H1 (cell line): ENCODE measurements around the gene CCDC51. TPM values are rescaled to one million over a fixed set of nuclear protein-coding genes. Genes with fewer than 3 reads are reported as not detected.

ENCODE experiments used
- CTCF ChIA-PET: fragments of 300-600 bp; sonication (Branson Sonifier 250); formaldehyde crosslinking; loops from one replicate; lab custom pipeline; 2021; ENCODE audit not compliant: partially characterized antibody; lab: Charles Lee
- POLR2A ChIA-PET: fragments of 300-600 bp; sonication (Branson Sonifier 250); formaldehyde crosslinking; loops from one replicate; lab custom pipeline; 2021; ENCODE audit warnings: inconsistent platforms; ENCODE audit not compliant: partially characterized antibody; lab: Charles Lee
- DNase-seq, 2 experiments: peaks; one replicate each; pipeline versions ENCODE4 v3.0.0 to v3.0.0-alpha.2; 2010 to 2022; ENCODE audit warnings: low spot score in 2 of 2, low read depth in 1 of 2, mixed read lengths in 1 of 2
- FAIRE-seq: peaks from 2 replicates; lab custom pipeline; 2011; peaks lifted over from hg19 to GRCh38; lab: Jason Lieb, UNC
- H2AFZ ChIP-seq: 2 replicates; pipeline ENCODE4 v1.8.1; 2012; ENCODE audit warnings: low read length, inconsistent platforms
- H2AK5ac ChIP-seq: 2 replicates; pipeline ENCODE4 v1.6.1; 2013; ENCODE audit warnings: low read depth, low read length
- H2BK120ac ChIP-seq: replicated peaks from 2 replicates; pipeline ENCODE3; 2013; ENCODE audit warnings: low read depth, low read length, inconsistent platforms
- H2BK12ac ChIP-seq: 2 replicates; pipeline ENCODE4 v1.6.1; 2013; ENCODE audit warnings: low read depth, low read length
- H2BK15ac ChIP-seq: 2 replicates; pipeline ENCODE4 v1.6.1; 2013; ENCODE audit warnings: low read length
- H2BK20ac ChIP-seq: 2 replicates; pipeline ENCODE4 v1.6.1; 2013; ENCODE audit warnings: low read length
- H2BK5ac ChIP-seq: 2 replicates; pipeline ENCODE4 v1.6.1; 2013; ENCODE audit warnings: low read depth, low read length
- H3K14ac ChIP-seq: 2 replicates; pipeline ENCODE4 v1.6.1; 2013; ENCODE audit warnings: inconsistent platforms; ENCODE audit not compliant: insufficient read length
- H3K18ac ChIP-seq: 2 replicates; pipeline ENCODE4 v1.6.1; 2013; ENCODE audit warnings: low read length; ENCODE audit errors: extremely low read depth
- H3K23ac ChIP-seq: 2 replicates; pipeline ENCODE4 v1.6.1; 2013; ENCODE audit warnings: inconsistent platforms; ENCODE audit not compliant: insufficient read length
- H3K23me2 ChIP-seq: 2 replicates; pipeline ENCODE4 v1.6.1; 2013; ENCODE audit warnings: low read depth, low read length
- H3K27ac ChIP-seq: 2 replicates; pipeline ENCODE4 v1.6.1; 2011; ENCODE audit warnings: low read depth, low read length, inconsistent platforms
- H3K27me3 ChIP-seq, 4 experiments: replicated peaks in 1 of 4; 1 replicate in 1 of 4; 2 replicates in 3 of 4; pipeline versions ENCODE4 v1.6.1 to v1.8.1; 2011 to 2013; ENCODE audit warnings: low read length in 3 of 4, mild to moderate bottlenecking in 3 of 4, inconsistent platforms in 2 of 4, mixed read lengths in 2 of 4, moderate library complexity in 1 of 4; ENCODE audit not compliant: control insufficient read depth in 3 of 4, insufficient read depth in 3 of 4; ENCODE audit errors: extremely low read depth in 1 of 4
- H3K36me3 ChIP-seq, 4 experiments: 2 replicates each; pipeline versions ENCODE4 v1.6.1 to v1.8.1; 2011 to 2013; ENCODE audit warnings: mild to moderate bottlenecking in 4 of 4, low read length in 3 of 4, moderate library complexity in 2 of 4, control low read depth in 1 of 4, inconsistent platforms in 1 of 4; ENCODE audit not compliant: insufficient read depth in 4 of 4, control insufficient read depth in 2 of 4
- H3K4ac ChIP-seq: replicated peaks from 2 replicates; pipeline ENCODE3; 2013; ENCODE audit warnings: low read length, low read depth, mixed read lengths, inconsistent platforms; ENCODE audit not compliant: insufficient read length
- H3K4me1 ChIP-seq, 4 experiments: replicated peaks in 1 of 4; 1 replicate in 1 of 4; 2 replicates in 3 of 4; pipeline versions ENCODE4 v1.6.1 to v1.8.1; 2011 to 2013; ENCODE audit warnings: low read length in 3 of 4, inconsistent platforms in 2 of 4, mixed read lengths in 1 of 4; ENCODE audit not compliant: insufficient read depth in 4 of 4, control insufficient read depth in 3 of 4
- H3K4me2 ChIP-seq, 2 experiments: 2 replicates each; pipeline versions ENCODE4 v1.6.1 to v1.8.1; 2011 to 2013; ENCODE audit warnings: low read depth in 2 of 2, low read length in 2 of 2, control low read depth in 1 of 2, inconsistent platforms in 1 of 2, mild to moderate bottlenecking in 1 of 2; ENCODE audit not compliant: insufficient read depth in 1 of 2
- H3K4me3 ChIP-seq, 4 experiments: fragments of 200-600, 300-600 bp in 1 of 4; sonication (generic), shearing (Covaris generic), sonication (Bioruptor Twin) in 1 of 4; 2 replicates each; pipeline versions ENCODE4 v1.5.1 to v1.8.1; 2011 to 2016; ENCODE audit warnings: low read length in 4 of 4, low read depth in 3 of 4, control low read depth in 2 of 4, inconsistent platforms in 2 of 4, mild to moderate bottlenecking in 2 of 4, mixed read lengths in 1 of 4, moderate library complexity in 1 of 4; ENCODE audit not compliant: insufficient read depth in 2 of 4; ENCODE audit errors: extremely low read depth in 1 of 4
- H3K56ac ChIP-seq: replicated peaks from 2 replicates; pipeline ENCODE3; 2013; ENCODE audit warnings: low read depth, mild to moderate bottlenecking, mixed read lengths, low read length, inconsistent platforms; ENCODE audit not compliant: insufficient read length
- H3K79me1 ChIP-seq: 2 replicates; pipeline ENCODE4 v1.6.1; 2013; ENCODE audit warnings: low read depth, low read length, control low read depth
- H3K79me2 ChIP-seq, 2 experiments: 2 replicates each; pipeline versions ENCODE4 v1.6.1 to v1.8.1; 2012 to 2013; ENCODE audit warnings: low read length in 2 of 2, mild to moderate bottlenecking in 2 of 2, inconsistent platforms in 1 of 2; ENCODE audit not compliant: insufficient read depth in 2 of 2, control insufficient read depth in 1 of 2
- H3K9ac ChIP-seq, 4 experiments: replicated peaks in 1 of 4; 1 replicate in 1 of 4; 2 replicates in 3 of 4; pipeline versions ENCODE4 v1.6.1 to v1.8.1; 2011 to 2013; ENCODE audit warnings: low read depth in 3 of 4, low read length in 3 of 4, control low read depth in 2 of 4, mild to moderate bottlenecking in 2 of 4, moderate library complexity in 2 of 4, inconsistent platforms in 1 of 4; ENCODE audit errors: extremely low read depth in 1 of 4
- H3K9me3 ChIP-seq, 2 experiments: 2 replicates each; pipeline versions ENCODE4 v1.6.1 to v1.8.1; 2012 to 2013; ENCODE audit warnings: mild to moderate bottlenecking in 2 of 2, moderate library complexity in 2 of 2, control low read depth in 1 of 2, inconsistent platforms in 1 of 2, low read depth in 1 of 2, low read length in 1 of 2, mixed read lengths in 1 of 2; ENCODE audit not compliant: insufficient read depth in 2 of 2
- H4K20me1 ChIP-seq, 2 experiments: replicated peaks in 1 of 2; 2 replicates each; pipeline versions ENCODE3 to v1.8.1; 2011 to 2013; ENCODE audit warnings: inconsistent platforms in 2 of 2, low read length in 2 of 2, mild to moderate bottlenecking in 1 of 2; ENCODE audit not compliant: insufficient read depth in 2 of 2, control insufficient read depth in 1 of 2
- H4K5ac ChIP-seq: 2 replicates; pipeline ENCODE4 v1.6.1; 2013; ENCODE audit warnings: low read length, low read depth, mixed read lengths, inconsistent platforms; ENCODE audit not compliant: insufficient read length
- H4K8ac ChIP-seq: 2 replicates; pipeline ENCODE4 v1.8.0; 2013; ENCODE audit warnings: mild to moderate bottlenecking, moderate library complexity, low read length, inconsistent platforms; ENCODE audit not compliant: insufficient read depth; ENCODE audit errors: extremely low read depth
- H4K91ac ChIP-seq: replicated peaks from 2 replicates; pipeline ENCODE3; 2013; ENCODE audit warnings: low read length, mixed read lengths, inconsistent platforms; ENCODE audit not compliant: insufficient read length
- CEBPB ChIP-seq: IDR thresholded peaks from 2 replicates; pipeline ENCODE4 v1.6.1; 2012; ENCODE audit warnings: low read depth, low read length
- HDAC2 ChIP-seq, 2 experiments: fragments of 300-600 bp in 1 of 2; sonication (generic) in 1 of 2; IDR thresholded peaks; 2 replicates each; pipeline ENCODE4 v1.6.1; 2011 to 2012; ENCODE audit warnings: low read depth in 2 of 2, low read length in 2 of 2, mild to moderate bottlenecking in 2 of 2, moderate library complexity in 2 of 2, borderline replicate concordance in 1 of 2, inconsistent platforms in 1 of 2
- JUND ChIP-seq: IDR thresholded peaks from 2 replicates; pipeline ENCODE4 v1.6.1; 2011; ENCODE audit warnings: mild to moderate bottlenecking, improper control_type of control experiment, low read length
- KDM1A ChIP-seq: fragments of 200-600, 300-600 bp; sonication (generic); IDR thresholded peaks from 2 replicates; pipeline ENCODE4 v1.7.1; 2016; ENCODE audit warnings: mild to moderate bottlenecking, low read length, borderline replicate concordance
- SP1 ChIP-seq: IDR thresholded peaks from 2 replicates; pipeline ENCODE4 v1.6.1; 2011; ENCODE audit warnings: low read depth, low read length
- SRF ChIP-seq: IDR thresholded peaks from 2 replicates; pipeline ENCODE4 v1.6.1; 2011; ENCODE audit warnings: mild to moderate bottlenecking, low read depth, low read length, moderate library complexity
- TCF12 ChIP-seq: IDR thresholded peaks from 2 replicates; pipeline ENCODE4 v1.6.1; 2011; ENCODE audit warnings: low read depth, mild to moderate bottlenecking, low read length
- WGBS, 2 experiments: shearing (Covaris generic) in 1 of 2; methylation state at CpG; one replicate each; pipeline versions ENCODE4 v1.1.6 to v1.1.7; 2013 to 2015; ENCODE audit warnings: low lambda C conversion rate in 2 of 2, mixed read lengths in 2 of 2, inconsistent platforms in 1 of 2, low coverage in 1 of 2, missing lambda C conversion rate in 1 of 2; ENCODE audit not compliant: insufficient replicate concordance in 2 of 2, insufficient coverage in 1 of 2, insufficient read length in 1 of 2; ENCODE audit errors: extremely low coverage in 1 of 2, missing lambda C conversion rate in 1 of 2; 5-methylcytosine and 5-hydroxymethylcytosine counted together
- polyA plus RNA-seq, 7 experiments: library from polyadenylated mRNA; depleted of rRNA in 3 of 7; stranded (reverse) in 5 of 7; unstranded in 2 of 7; fragments of >200 nt in 5 of 7; fragments of 200-250 nt in 2 of 7; gene quantifications; 1 replicate in 5 of 7; 2 replicates in 1 of 7; 4 replicates in 1 of 7; pipeline versions ENCODE4 v1.2.1 to v1.2.3, GENCODE V29; 2011 to 2013; ENCODE audit warnings: missing spikeins in 2 of 7, mixed read lengths in 2 of 7
- total RNA-seq: library from RNA; stranded (reverse); fragmentation: NEBNext Ultra II Directional; extraction: Animal tissue kit (Norgen Biotek cat#: 25700); gene quantifications from 2 replicates; pipeline ENCODE4 v1.2.1, GENCODE V29; 2021

Gene CCDC51
- total and polyA plus RNA-seq, 2 of the 8 experiments (the other 6 are each of a cell fraction or from before 2014, with no cell fraction given): 21.3 to 21.4 TPM

DNA sequence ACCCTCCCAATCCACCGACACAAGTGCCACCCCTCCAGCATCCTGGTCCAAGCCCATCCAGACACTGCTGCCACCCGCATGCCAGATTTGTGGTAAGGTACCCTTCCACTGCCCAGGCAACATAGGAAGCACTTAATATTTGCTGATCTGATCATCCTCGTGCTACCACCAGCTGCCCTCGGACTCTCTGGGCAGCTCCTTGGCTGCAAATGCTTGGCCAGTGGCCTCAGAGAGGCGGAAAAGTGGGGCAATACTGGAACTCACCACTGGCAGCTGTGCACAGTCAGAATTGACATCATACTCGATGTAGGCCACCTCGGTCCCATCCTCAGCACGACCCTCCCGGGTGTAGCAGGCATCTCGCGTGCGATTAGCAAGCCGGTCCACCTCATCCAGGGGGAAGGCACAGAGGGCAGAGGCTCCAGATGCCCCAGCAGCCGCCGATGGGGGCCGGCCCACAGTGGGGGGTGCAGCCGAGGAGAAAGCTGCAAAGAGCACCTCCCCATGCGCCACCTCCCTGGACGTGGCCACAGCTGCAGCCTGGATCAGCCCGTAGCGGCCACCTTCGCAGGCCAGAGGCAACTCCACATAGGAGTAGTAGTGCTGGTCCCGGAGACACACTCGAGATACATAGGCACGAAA is 16.6 kb downstream of the CCDC51 start:
- no peak overlapping the region for H4K91ac ChIP-seq
- no peak for TF ChIP-seq CEBPB
- TF ChIP-seq HDAC2 (IDR thresholded peaks at IDR 0.05; ENCODE audit: borderline replicate concordance in 1 of 2, low read depth in 2 of 2, low read length in 2 of 2): no peak
- no peak for TF ChIP-seq TCF12
- no peak for TF ChIP-seq JUND
- TF ChIP-seq SRF: no peak
- TF ChIP-seq KDM1A: no peak
- no peak for TF ChIP-seq SP1
- no peak overlapping the region for H2AK5ac ChIP-seq
- H2BK15ac ChIP-seq: no peak overlapping the region
- no peak overlapping the region for H2BK5ac ChIP-seq
- no peak overlapping the region for H3K56ac ChIP-seq
- no peak overlapping the region for H3K4me2 ChIP-seq
- H4K8ac ChIP-seq: peak overlapping the region; percentile 80
- H3K4me3 ChIP-seq: no peak overlapping the region
- no peak overlapping the region for H2AFZ ChIP-seq
- peaks cover 32 to 65% of the 10 kb centered on the region in 2 experiments for H3K79me2 ChIP-seq
- H3K27ac ChIP-seq: no peak overlapping the region
- peaks cover 7% of the 10 kb centered on the region for H3K23me2 ChIP-seq
- H3K9ac ChIP-seq: no peak overlapping the region
- H2BK20ac ChIP-seq: no peak overlapping the region
- peaks cover 28 to 51% of the 10 kb centered on the region in 2 experiments for H4K20me1 ChIP-seq
- no peak for FAIRE-seq
- H4K5ac ChIP-seq: no peak overlapping the region
- ChIA-PET CTCF (interaction anchor here (0.7 to 6.9 kb wide), 16 partner anchors 7 to 229 kb away, joined by 3 to 95 read pairs (median 4); partner anchors contain the start of gene CCDC51), POLR2A (interaction anchor here (0.7 to 31.5 kb wide), 10 partner anchors 12 to 182 kb away, joined by 3 to 650 read pairs (median 4); partner anchors contain the start of genes ATRIP, CCDC51 and TMA7)
- 92% methylated on average over 25 of the region's 25 CpGs; no CpG with 5 or more reads in 1 of the 2 experiments for WGBS, 2 experiments
- H3K27me3 ChIP-seq: no peaks in the 10 kb centered on the region
- peaks cover 3 to 31% (median 12%) of the 10 kb centered on the region in 4 experiments for H3K4me1 ChIP-seq
- no peak overlapping the region for H2BK12ac ChIP-seq
- H3K23ac ChIP-seq: no peak overlapping the region
- no peak overlapping the region for H3K18ac ChIP-seq
- peaks cover 46% of the 10 kb centered on the region for H3K79me1 ChIP-seq
- DNase-seq: no peak
- no peak overlapping the region for H2BK120ac ChIP-seq
- H3K9me3 ChIP-seq: no peaks in the 10 kb centered on the region
- no peak overlapping the region for H3K4ac ChIP-seq
- H3K36me3 ChIP-seq: peaks cover 17 to 27% (median 19%) of the 10 kb centered on the region in 4 experiments; a peak in 6 of 8 replicates
- H3K14ac ChIP-seq: no peak overlapping the region
